Stomach (tissue), 9 donors: Measurements from ENCODE around the gene MID1. TPM values are rescaled to one million over a fixed set of nuclear protein-coding genes. Genes with fewer than 3 reads are reported as not detected.

Experiments used
- DNase-seq, 2 donors: peaks; one replicate each; pipeline versions ENCODE4 v3.0.0 to v3.0.0-alpha.2; 2013 to 2019
- H3K27ac ChIP-seq, 5 donors: fragments of 200-600 bp in 4 of 5; sonication (generic) in 4 of 5; one replicate each; pipeline ENCODE4 v1.5.1; 2013 to 2019; ENCODE audit warnings: mild to moderate bottlenecking in 1 of 5, moderate library complexity in 1 of 5
- H3K27me3 ChIP-seq, 3 donors: fragments of 200-600 bp; sonication (generic); one replicate each; pipeline ENCODE4 v1.5.1; 2017 to 2019; ENCODE audit warnings: mixed run types in 1 of 3
- H3K36me3 ChIP-seq, 4 donors: fragments of 200-600 bp; sonication (generic); 1 replicate in 3 of 4; 2 replicates in 1 of 4; pipeline ENCODE4 v1.5.1; 2016 to 2019
- H3K4me1 ChIP-seq, 4 donors: fragments of 200-600 bp; sonication (generic); one replicate each; pipeline ENCODE4 v1.5.1; 2016 to 2019
- H3K4me3 ChIP-seq, 4 donors: fragments of 200-600 bp; sonication (generic) in 3 of 4; one replicate each; pipeline ENCODE4 v1.5.1; 2016 to 2019; ENCODE audit warnings: mild to moderate bottlenecking in 1 of 4
- H3K9me3 ChIP-seq, 4 donors: fragments of 200-600 bp; sonication (generic); one replicate each; pipeline ENCODE4 v1.5.1; 2016 to 2019
- EP300 ChIP-seq: sonication (generic); formaldehyde crosslinking; IDR thresholded peaks from one replicate; pipeline ENCODE4 v1.6.1; 2017; ENCODE audit warnings: antibody characterized with exemption
- POLR2A ChIP-seq, 4 donors: fragments of 450-650 bp; IDR thresholded peaks; one replicate each; pipeline ENCODE4 v1.6.1; 2016; ENCODE audit warnings: antibody characterized with exemption in 4 of 4, control low read depth in 2 of 4, mild to moderate bottlenecking in 1 of 4, moderate library complexity in 1 of 4
- POLR2AphosphoS5 ChIP-seq, 3 donors: sonication (generic); formaldehyde crosslinking; IDR thresholded peaks; one replicate each; pipeline ENCODE4 v1.6.1; 2016; ENCODE audit warnings: antibody characterized with exemption in 3 of 3
- WGBS, 5 donors: extraction: QIAGEN DNeasy Blood & Tissue Kit in 3 of 5; methylation state at CpG; one replicate each; pipeline versions ENCODE4 v1.1.5 to v1.1.7; 2013 to 2018; 5-methylcytosine and 5-hydroxymethylcytosine counted together
- intact Hi-C: fragments of 100-400 bp; cut with DNase I; formaldehyde crosslinking; loops from one replicate; pipeline ENCODE4 v1.15.1; 2023; ENCODE audit warnings: low total_unique reads
- polyA plus RNA-seq, 3 donors: library from polyadenylated mRNA; stranded (reverse); fragments of 200-250 nt; gene quantifications; one replicate each; pipeline ENCODE4 v1.2.3, GENCODE V29; 2013
- total RNA-seq, 5 donors: library from RNA; depleted of rRNA; stranded (reverse); fragments of >200 nt; gene quantifications; one replicate each; pipeline versions ENCODE4 v1.1.0 to v1.2.3, GENCODE V29; 2014 to 2016
- TF ChIP-seq, protein P1 (sequence below), 7 experiments: fragments of 450-650 bp in 4 of 7; fragments of 200-600 bp in 3 of 7; sonication (generic) in 3 of 7; IDR thresholded peaks; one replicate each; pipeline ENCODE4 v1.5.1; 2016 to 2019; ENCODE audit warnings: antibody characterized with exemption in 7 of 7, control low read depth in 2 of 7, mild to moderate bottlenecking in 1 of 7
- donor health status: healthy with polysubstance abuse.
- donor health status: Bipolar disorder and iron deficiency.
- donor health status: healthy.

MID1 gene
- total and polyA plus RNA-seq, 8 donors: 2.0 to 25.1 (median 8.5) TPM

DNA sequence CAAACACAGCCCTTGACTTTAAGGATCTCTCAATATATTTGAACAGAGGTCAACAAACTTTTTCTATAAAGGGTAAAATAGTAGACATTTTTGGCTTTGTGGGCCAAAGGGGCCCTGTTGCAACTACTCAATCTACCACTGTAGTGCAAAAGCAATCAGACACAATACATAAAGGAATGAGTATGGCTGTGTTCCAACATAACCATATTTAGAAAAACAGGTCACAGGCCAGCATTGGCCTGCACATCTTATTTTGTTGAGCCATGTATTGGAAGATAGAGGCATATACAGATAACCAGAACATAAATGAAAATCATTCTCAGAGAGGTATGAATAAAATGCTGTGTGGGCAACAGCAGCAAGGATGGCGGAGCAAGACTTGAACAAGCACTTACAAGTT lies 49.8 kb downstream of the MID1 start:
- 82 to 98% (median 88%) methylated on average over 1 of the region's 1 CpG for WGBS, 5 donors
- intact Hi-C loops: no loop called here
- DNase-seq: no peak
- H3K4me3 ChIP-seq: no peak overlapping the region
- H3K9me3 ChIP-seq: peaks cover 0 to 11% (median 0%) of the 10 kb centered on the region in 4 donors
- H3K36me3 ChIP-seq: peaks cover 0 to 9% (median 0%) of the 10 kb centered on the region in 4 donors
- no peak overlapping the region for H3K27ac ChIP-seq
- no peaks in the 10 kb centered on the region for H3K27me3 ChIP-seq
- H3K4me1 ChIP-seq: no peaks in the 10 kb centered on the region
- TF ChIP-seq, protein P1, sequence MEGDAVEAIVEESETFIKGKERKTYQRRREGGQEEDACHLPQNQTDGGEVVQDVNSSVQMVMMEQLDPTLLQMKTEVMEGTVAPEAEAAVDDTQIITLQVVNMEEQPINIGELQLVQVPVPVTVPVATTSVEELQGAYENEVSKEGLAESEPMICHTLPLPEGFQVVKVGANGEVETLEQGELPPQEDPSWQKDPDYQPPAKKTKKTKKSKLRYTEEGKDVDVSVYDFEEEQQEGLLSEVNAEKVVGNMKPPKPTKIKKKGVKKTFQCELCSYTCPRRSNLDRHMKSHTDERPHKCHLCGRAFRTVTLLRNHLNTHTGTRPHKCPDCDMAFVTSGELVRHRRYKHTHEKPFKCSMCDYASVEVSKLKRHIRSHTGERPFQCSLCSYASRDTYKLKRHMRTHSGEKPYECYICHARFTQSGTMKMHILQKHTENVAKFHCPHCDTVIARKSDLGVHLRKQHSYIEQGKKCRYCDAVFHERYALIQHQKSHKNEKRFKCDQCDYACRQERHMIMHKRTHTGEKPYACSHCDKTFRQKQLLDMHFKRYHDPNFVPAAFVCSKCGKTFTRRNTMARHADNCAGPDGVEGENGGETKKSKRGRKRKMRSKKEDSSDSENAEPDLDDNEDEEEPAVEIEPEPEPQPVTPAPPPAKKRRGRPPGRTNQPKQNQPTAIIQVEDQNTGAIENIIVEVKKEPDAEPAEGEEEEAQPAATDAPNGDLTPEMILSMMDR (IDR thresholded peaks at IDR 0.05): no peak
- TF ChIP-seq POLR2A (IDR thresholded peaks at IDR 0.05) (no peak), POLR2AphosphoS5 (IDR thresholded peaks at IDR 0.05) (no peak), EP300 (no peak)

DNA sequence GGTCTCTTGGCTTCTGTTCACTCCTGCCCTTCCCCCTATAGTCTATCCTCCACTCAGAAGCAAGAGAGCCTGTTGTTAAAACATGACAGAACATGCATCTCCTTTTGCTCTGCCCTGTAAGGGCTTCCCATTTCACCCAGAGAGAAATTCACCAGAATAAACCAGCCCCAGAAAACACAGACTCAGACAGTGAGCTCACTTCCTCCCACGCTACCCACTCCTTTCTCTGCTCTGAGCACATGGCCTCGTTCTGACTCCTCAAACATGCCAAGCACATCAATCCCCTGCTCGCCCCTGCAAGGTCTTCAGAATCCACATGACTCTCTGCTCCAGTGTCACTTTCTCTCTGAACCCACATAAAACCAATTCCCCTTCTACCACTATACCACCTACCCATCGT lies 50.4 kb downstream of the MID1 start:
- H3K4me3 ChIP-seq: no peak overlapping the region
- H3K9me3 ChIP-seq: peaks cover 0 to 11% (median 0%) of the 10 kb centered on the region in 4 donors
- peaks cover 0 to under 1% (median 0%) of the 10 kb centered on the region in 4 donors for H3K4me1 ChIP-seq
- intact Hi-C loops: no loop called here
- no peaks in the 10 kb centered on the region for H3K27me3 ChIP-seq
- WGBS, 5 donors: 53 to 86% (median 70%) methylated on average over 4 of the region's 4 CpGs
- TF ChIP-seq POLR2A (IDR thresholded peaks at IDR 0.05) (no peak), POLR2AphosphoS5 (IDR thresholded peaks at IDR 0.05) (no peak), EP300 (no peak)
- TF ChIP-seq, protein P1 (IDR thresholded peaks at IDR 0.05): no peak
- DNase-seq: no peak
- peaks cover 0 to 9% (median 0%) of the 10 kb centered on the region in 4 donors for H3K36me3 ChIP-seq
- no peak overlapping the region for H3K27ac ChIP-seq

GRCh38 chrX:10568428-10568827 lies 52.0 kb downstream of the MID1 start:
- 56 to 88% (median 71%) methylated on average over 3 of the region's 3 CpGs for WGBS, 5 donors
- Histone ChIP-seq H3K27ac (no peak overlapping the region), H3K27me3 (no peaks in the 10 kb centered on the region), H3K4me3 (no peak overlapping the region), H3K36me3 (peaks cover 0 to 9% (median 0%) of the 10 kb centered on the region in 4 donors), H3K9me3 (peaks cover 0 to under 1% (median 0%) of the 10 kb centered on the region in 4 donors), H3K4me1 (peaks cover 0 to 7% (median 0%) of the 10 kb centered on the region in 4 donors)
- no peak for DNase-seq
- intact Hi-C loops: no loop called here
- TF ChIP-seq POLR2A (IDR thresholded peaks at IDR 0.05): no peak
- no peak for TF ChIP-seq EP300
- TF ChIP-seq, protein P1 (IDR thresholded peaks at IDR 0.05): no peak
- TF ChIP-seq POLR2AphosphoS5 (IDR thresholded peaks at IDR 0.05): no peak

- 81 to 97% (median 88%) methylated on average over 12 to 20 of the region's 20 CpGs for WGBS, 5 donors
- Histone ChIP-seq H3K36me3 (peaks cover 0 to 9% (median 0%) of the 10 kb centered on the region in 4 donors), H3K4me3 (no peak overlapping the region), H3K27ac (no peak overlapping the region), H3K4me1 (peaks cover 0 to 7% (median 0%) of the 10 kb centered on the region in 4 donors), H3K9me3 (no peaks in the 10 kb centered on the region), H3K27me3 (no peaks in the 10 kb centered on the region)
- TF ChIP-seq, protein P1 (IDR thresholded peaks at IDR 0.05): no peak
- TF ChIP-seq EP300 (no peak), POLR2AphosphoS5 (IDR thresholded peaks at IDR 0.05) (no peak), POLR2A (IDR thresholded peaks at IDR 0.05) (no peak)
- intact Hi-C loops: no loop called here
- DNase-seq: no peak
These were observed 53.2 kb downstream of the MID1 start for GRCh38 chrX:10567136-10567535.
